HEK293T (cell line): ENCODE measurements around the gene CLMN.

Experiments used
- BHLHE40 ChIP-seq: fragments of 450-650 bp; IDR thresholded peaks from 2 replicates; pipeline ENCODE4 v1.6.1; 2016; ENCODE audit warnings: mild to moderate bottlenecking, moderate library complexity, borderline replicate concordance
- FOXK2 ChIP-seq: fragments of 450-650 bp; IDR thresholded peaks from 2 replicates; pipeline ENCODE4 v1.6.1; 2016; ENCODE audit warnings: mild to moderate bottlenecking
- FOXM1 ChIP-seq: fragments of 450-650 bp; IDR thresholded peaks from 2 replicates; pipeline ENCODE4 v1.6.1; 2017; ENCODE audit warnings: mild to moderate bottlenecking, borderline replicate concordance
- SP1 ChIP-seq: fragments of 450-650 bp; IDR thresholded peaks from 2 replicates; pipeline ENCODE4 v1.6.1; 2017

GRCh38 chr14:95260537-95261361 lies 59.0 kb downstream of the CLMN start:
- TF ChIP-seq SP1: no peak
- no peak for TF ChIP-seq BHLHE40
- no peak for TF ChIP-seq FOXM1
- no peak for TF ChIP-seq FOXK2
